GM23338 (cell line): Measurements from ENCODE around the gene PCSK6. TPM values are rescaled to one million over a fixed set of nuclear protein-coding genes. Genes with fewer than 3 reads are reported as not detected.

Experiments used
- ATAC-seq: fragments of 200-7000 bp; cut with Tn5 transposase; 3 replicates; pipeline ENCODE4 v1.9.1; 2020
- DNase-seq: peaks from one replicate; pipeline ENCODE4 v3.0.0-alpha.2; 2015; ENCODE audit warnings: low spot score
- H2AFZ ChIP-seq: fragments of 200-600 bp; sonication (generic); 2 replicates; pipeline ENCODE4 v1.8.0; 2016; ENCODE audit warnings: antibody characterized with exemption, mild to moderate bottlenecking, moderate library complexity
- H3F3A ChIP-seq: fragments of 200-600 bp; sonication (generic); replicated peaks from 2 replicates; pipeline ENCODE4 v1.8.0; 2017; ENCODE audit warnings: antibody characterized with exemption, mixed run types, low read depth
- H3K27ac ChIP-seq: fragments of 200-600 bp; sonication (generic); 2 replicates; pipeline ENCODE4 v1.6.1; 2016; ENCODE audit warnings: low read depth
- H3K27me3 ChIP-seq: fragments of 200-600 bp; sonication (generic); 2 replicates; pipeline ENCODE4 v1.8.0; 2016; ENCODE audit warnings: mild to moderate bottlenecking, mixed run types, moderate library complexity; ENCODE audit not compliant: insufficient read depth
- H3K36me3 ChIP-seq: fragments of 200-600 bp; sonication (generic); 2 replicates; pipeline ENCODE4 v1.8.0; 2016; ENCODE audit warnings: mild to moderate bottlenecking; ENCODE audit not compliant: insufficient read depth
- H3K4me1 ChIP-seq: fragments of 200-600 bp; sonication (generic); 2 replicates; pipeline ENCODE4 v1.8.0; 2016; ENCODE audit warnings: mild to moderate bottlenecking, moderate library complexity; ENCODE audit not compliant: insufficient read depth
- H3K4me2 ChIP-seq: fragments of 200-600 bp; sonication (generic); 2 replicates; pipeline ENCODE4 v1.7.1; 2017; ENCODE audit warnings: mixed run types
- H3K4me3 ChIP-seq: fragments of 200-600 bp; sonication (generic); 2 replicates; pipeline ENCODE4 v1.6.1; 2016; ENCODE audit warnings: mixed run types
- H3K79me2 ChIP-seq: fragments of 200-600 bp; sonication (generic); replicated peaks from 2 replicates; pipeline ENCODE4 v1.8.0; 2017; ENCODE audit warnings: mild to moderate bottlenecking; ENCODE audit not compliant: insufficient read depth
- H3K9me2 ChIP-seq: fragments of 200-600 bp; sonication (generic); 2 replicates; pipeline ENCODE4 v1.8.0; 2017; ENCODE audit not compliant: insufficient read depth
- H4K20me1 ChIP-seq: fragments of 200-600 bp; sonication (generic); replicated peaks from 2 replicates; pipeline ENCODE4 v1.8.0; 2017; ENCODE audit warnings: mild to moderate bottlenecking; ENCODE audit not compliant: insufficient read depth
- H3K27ac Mint-ChIP-seq: 2 replicates; pipeline ENCODE4 v1.8.0; 2020; ENCODE audit warnings: inconsistent platforms, mild to moderate bottlenecking, moderate library complexity, mixed read lengths
- H3K27me3 Mint-ChIP-seq: 3 replicates; pipeline ENCODE4 v1.8.0; 2022; ENCODE audit warnings: low read depth, mild to moderate bottlenecking, moderate library complexity, mixed read lengths, inconsistent platforms; ENCODE audit not compliant: insufficient read depth, poor library complexity
- H3K36me3 Mint-ChIP-seq: 3 replicates; pipeline ENCODE4 v1.8.0; 2021; ENCODE audit warnings: low read depth, mild to moderate bottlenecking, inconsistent platforms, moderate library complexity, mixed read lengths
- H3K4me1 Mint-ChIP-seq: 3 replicates; pipeline ENCODE4 v1.8.0; 2020; ENCODE audit warnings: mild to moderate bottlenecking, inconsistent platforms, mixed read lengths
- H3K4me3 Mint-ChIP-seq: 3 replicates; pipeline ENCODE4 v1.8.0; 2021; ENCODE audit warnings: moderate library complexity, mild to moderate bottlenecking, inconsistent platforms, mixed read lengths
- H3K9me3 Mint-ChIP-seq: 3 replicates; pipeline ENCODE4 v1.8.0; 2020; ENCODE audit warnings: moderate library complexity, mild to moderate bottlenecking, inconsistent platforms, mixed read lengths
- CREB1 ChIP-seq: fragments of 250-450 bp; sonication (Bioruptor Pico); IDR thresholded peaks from 2 replicates; pipeline ENCODE4 v1.5.0; 2020; ENCODE audit warnings: low read depth, mild to moderate bottlenecking, moderate library complexity
- EZH2 ChIP-seq: fragments of 200-600 bp; sonication (generic); IDR thresholded peaks from one replicate; pipeline ENCODE4 v1.8.0; 2017; ENCODE audit warnings: antibody characterized with exemption, mild to moderate bottlenecking, low read depth; ENCODE audit not compliant: unreplicated experiment
- EZH2phosphoT487 ChIP-seq: fragments of 200-600 bp; sonication (generic); IDR thresholded peaks from one replicate; pipeline ENCODE4 v1.8.1; 2018; ENCODE audit warnings: antibody characterized with exemption; ENCODE audit not compliant: unreplicated experiment
- JUNB ChIP-seq: IDR thresholded peaks from one replicate; pipeline ENCODE4 v1.6.1; 2016; ENCODE audit warnings: antibody characterized with exemption; ENCODE audit not compliant: unreplicated experiment
- NANOG ChIP-seq: IDR thresholded peaks from 2 replicates; pipeline ENCODE4 v1.6.1; 2016; ENCODE audit warnings: antibody characterized with exemption, borderline replicate concordance
- POLR2AphosphoS5 ChIP-seq: IDR thresholded peaks from 2 replicates; pipeline ENCODE4 v1.6.1; 2016; ENCODE audit warnings: antibody characterized with exemption, low read depth
- STAT1 ChIP-seq: IDR thresholded peaks from one replicate; pipeline ENCODE4 v1.6.1; 2016; ENCODE audit warnings: antibody characterized with exemption; ENCODE audit not compliant: unreplicated experiment
- ZNF114 ChIP-seq: fragments of 250-450 bp; sonication (Bioruptor Pico); IDR thresholded peaks from 2 replicates; pipeline ENCODE4 v1.5.0; 2020; ENCODE audit warnings: mild to moderate bottlenecking, moderate library complexity
- ZNF331 ChIP-seq: fragments of 250-450 bp; sonication (Bioruptor Pico); IDR thresholded peaks from 2 replicates; pipeline ENCODE4 v1.5.0; 2020; ENCODE audit warnings: low read depth, mild to moderate bottlenecking, moderate library complexity
- polyA plus RNA-seq: library from polyadenylated mRNA; unstranded; fragments of >200 nt; fragmentation: Nextera tagmentation; extraction: Ambion mirVana; gene quantifications from 2 replicates; pipeline ENCODE4 v1.2.1, GENCODE V29; 2016
- total RNA-seq: library from RNA; depleted of rRNA; stranded (reverse); fragments of >200 nt; shearing (Covaris generic); gene quantifications from 2 replicates; pipeline ENCODE4 v1.2.3, GENCODE V29; 2014
- TF ChIP-seq, protein P1 (sequence below): fragments of 250-450 bp; sonication (Bioruptor Pico); IDR thresholded peaks from 2 replicates; pipeline ENCODE4 v1.5.0; 2020; ENCODE audit warnings: mild to moderate bottlenecking, moderate library complexity
- TF ChIP-seq, protein P2 (sequence below): IDR thresholded peaks from one replicate; pipeline ENCODE4 v1.6.1; 2018; ENCODE audit warnings: antibody characterized with exemption; ENCODE audit not compliant: unreplicated experiment
- TF ChIP-seq, protein P3 (sequence below): IDR thresholded peaks from 2 replicates; pipeline ENCODE4 v1.6.1; 2016; ENCODE audit warnings: antibody characterized with exemption
- TF ChIP-seq, protein P4 (sequence below), 2 experiments: fragments of 200-600 bp in 1 of 2; sonication (generic) in 1 of 2; conservative IDR thresholded peaks; 2 replicates each; pipeline versions ENCODE4 v1.5.1 to v1.6.1; 2016 to 2017; ENCODE audit warnings: antibody characterized with exemption in 2 of 2, low read depth in 2 of 2, mild to moderate bottlenecking in 2 of 2, moderate library complexity in 1 of 2

Gene PCSK6
- total and polyA plus RNA-seq, 2 experiments from 2014 or later, result 1.7 to 6.7 TPM

DNA sequence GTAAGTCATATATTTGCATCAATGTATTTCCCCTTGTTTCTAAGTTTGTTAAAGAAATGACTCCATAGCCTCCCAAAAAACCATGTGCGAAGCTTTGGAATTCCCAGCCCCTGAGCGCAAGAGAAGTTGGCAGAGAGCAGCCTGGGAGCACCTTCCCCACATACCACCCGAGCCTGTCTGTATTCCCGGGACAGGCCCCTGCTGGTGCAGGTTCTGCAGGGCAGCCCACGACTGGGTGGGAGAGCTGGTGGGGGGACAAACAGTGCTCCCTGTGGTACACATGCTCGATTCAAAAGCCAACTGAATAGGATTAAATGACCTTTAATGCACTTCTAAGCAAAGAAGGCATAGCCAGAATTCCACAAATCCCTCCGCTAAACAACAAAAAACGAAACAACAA, 119.8 kb downstream of the PCSK6 start:
- TF ChIP-seq, protein P1, sequence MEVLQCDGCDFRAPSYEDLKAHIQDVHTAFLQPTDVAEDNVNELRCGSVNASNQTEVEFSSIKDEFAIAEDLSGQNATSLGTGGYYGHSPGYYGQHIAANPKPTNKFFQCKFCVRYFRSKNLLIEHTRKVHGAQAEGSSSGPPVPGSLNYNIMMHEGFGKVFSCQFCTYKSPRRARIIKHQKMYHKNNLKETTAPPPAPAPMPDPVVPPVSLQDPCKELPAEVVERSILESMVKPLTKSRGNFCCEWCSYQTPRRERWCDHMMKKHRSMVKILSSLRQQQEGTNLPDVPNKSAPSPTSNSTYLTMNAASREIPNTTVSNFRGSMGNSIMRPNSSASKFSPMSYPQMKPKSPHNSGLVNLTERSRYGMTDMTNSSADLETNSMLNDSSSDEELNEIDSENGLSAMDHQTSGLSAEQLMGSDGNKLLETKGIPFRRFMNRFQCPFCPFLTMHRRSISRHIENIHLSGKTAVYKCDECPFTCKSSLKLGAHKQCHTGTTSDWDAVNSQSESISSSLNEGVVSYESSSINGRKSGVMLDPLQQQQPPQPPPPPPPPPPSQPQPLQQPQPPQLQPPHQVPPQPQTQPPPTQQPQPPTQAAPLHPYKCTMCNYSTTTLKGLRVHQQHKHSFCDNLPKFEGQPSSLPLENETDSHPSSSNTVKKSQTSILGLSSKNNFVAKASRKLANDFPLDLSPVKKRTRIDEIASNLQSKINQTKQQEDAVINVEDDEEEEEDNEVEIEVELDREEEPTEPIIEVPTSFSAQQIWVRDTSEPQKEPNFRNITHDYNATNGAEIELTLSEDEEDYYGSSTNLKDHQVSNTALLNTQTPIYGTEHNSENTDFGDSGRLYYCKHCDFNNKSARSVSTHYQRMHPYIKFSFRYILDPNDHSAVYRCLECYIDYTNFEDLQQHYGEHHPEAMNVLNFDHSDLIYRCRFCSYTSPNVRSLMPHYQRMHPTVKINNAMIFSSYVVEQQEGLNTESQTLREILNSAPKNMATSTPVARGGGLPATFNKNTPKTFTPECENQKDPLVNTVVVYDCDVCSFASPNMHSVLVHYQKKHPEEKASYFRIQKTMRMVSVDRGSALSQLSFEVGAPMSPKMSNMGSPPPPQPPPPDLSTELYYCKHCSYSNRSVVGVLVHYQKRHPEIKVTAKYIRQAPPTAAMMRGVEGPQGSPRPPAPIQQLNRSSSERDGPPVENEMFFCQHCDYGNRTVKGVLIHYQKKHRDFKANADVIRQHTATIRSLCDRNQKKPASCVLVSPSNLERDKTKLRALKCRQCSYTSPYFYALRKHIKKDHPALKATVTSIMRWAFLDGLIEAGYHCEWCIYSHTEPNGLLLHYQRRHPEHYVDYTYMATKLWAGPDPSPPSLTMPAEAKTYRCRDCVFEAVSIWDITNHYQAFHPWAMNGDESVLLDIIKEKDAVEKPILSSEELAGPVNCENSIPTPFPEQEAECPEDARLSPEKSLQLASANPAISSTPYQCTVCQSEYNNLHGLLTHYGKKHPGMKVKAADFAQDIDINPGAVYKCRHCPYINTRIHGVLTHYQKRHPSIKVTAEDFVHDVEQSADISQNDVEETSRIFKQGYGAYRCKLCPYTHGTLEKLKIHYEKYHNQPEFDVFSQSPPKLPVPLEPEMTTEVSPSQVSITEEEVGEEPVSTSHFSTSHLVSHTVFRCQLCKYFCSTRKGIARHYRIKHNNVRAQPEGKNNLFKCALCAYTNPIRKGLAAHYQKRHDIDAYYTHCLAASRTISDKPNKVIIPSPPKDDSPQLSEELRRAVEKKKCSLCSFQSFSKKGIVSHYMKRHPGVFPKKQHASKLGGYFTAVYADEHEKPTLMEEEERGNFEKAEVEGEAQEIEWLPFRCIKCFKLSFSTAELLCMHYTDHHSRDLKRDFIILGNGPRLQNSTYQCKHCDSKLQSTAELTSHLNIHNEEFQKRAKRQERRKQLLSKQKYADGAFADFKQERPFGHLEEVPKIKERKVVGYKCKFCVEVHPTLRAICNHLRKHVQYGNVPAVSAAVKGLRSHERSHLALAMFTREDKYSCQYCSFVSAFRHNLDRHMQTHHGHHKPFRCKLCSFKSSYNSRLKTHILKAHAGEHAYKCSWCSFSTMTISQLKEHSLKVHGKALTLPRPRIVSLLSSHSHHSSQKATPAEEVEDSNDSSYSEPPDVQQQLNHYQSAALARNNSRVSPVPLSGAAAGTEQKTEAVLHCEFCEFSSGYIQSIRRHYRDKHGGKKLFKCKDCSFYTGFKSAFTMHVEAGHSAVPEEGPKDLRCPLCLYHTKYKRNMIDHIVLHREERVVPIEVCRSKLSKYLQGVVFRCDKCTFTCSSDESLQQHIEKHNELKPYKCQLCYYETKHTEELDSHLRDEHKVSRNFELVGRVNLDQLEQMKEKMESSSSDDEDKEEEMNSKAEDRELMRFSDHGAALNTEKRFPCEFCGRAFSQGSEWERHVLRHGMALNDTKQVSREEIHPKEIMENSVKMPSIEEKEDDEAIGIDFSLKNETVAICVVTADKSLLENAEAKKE (CRISPR knock-in tag), result no peak
- TF ChIP-seq ZNF331 (CRISPR knock-in tag) (no peak), JUNB (no peak), STAT1 (no peak), EZH2 (no peak), POLR2AphosphoS5 (no peak), CREB1 (CRISPR knock-in tag) (no peak), EZH2phosphoT487 (no peak), NANOG (no peak), ZNF114 (CRISPR knock-in tag) (no peak)
- TF ChIP-seq, protein P2, sequence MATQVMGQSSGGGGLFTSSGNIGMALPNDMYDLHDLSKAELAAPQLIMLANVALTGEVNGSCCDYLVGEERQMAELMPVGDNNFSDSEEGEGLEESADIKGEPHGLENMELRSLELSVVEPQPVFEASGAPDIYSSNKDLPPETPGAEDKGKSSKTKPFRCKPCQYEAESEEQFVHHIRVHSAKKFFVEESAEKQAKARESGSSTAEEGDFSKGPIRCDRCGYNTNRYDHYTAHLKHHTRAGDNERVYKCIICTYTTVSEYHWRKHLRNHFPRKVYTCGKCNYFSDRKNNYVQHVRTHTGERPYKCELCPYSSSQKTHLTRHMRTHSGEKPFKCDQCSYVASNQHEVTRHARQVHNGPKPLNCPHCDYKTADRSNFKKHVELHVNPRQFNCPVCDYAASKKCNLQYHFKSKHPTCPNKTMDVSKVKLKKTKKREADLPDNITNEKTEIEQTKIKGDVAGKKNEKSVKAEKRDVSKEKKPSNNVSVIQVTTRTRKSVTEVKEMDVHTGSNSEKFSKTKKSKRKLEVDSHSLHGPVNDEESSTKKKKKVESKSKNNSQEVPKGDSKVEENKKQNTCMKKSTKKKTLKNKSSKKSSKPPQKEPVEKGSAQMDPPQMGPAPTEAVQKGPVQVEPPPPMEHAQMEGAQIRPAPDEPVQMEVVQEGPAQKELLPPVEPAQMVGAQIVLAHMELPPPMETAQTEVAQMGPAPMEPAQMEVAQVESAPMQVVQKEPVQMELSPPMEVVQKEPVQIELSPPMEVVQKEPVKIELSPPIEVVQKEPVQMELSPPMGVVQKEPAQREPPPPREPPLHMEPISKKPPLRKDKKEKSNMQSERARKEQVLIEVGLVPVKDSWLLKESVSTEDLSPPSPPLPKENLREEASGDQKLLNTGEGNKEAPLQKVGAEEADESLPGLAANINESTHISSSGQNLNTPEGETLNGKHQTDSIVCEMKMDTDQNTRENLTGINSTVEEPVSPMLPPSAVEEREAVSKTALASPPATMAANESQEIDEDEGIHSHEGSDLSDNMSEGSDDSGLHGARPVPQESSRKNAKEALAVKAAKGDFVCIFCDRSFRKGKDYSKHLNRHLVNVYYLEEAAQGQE, result no peak
- TF ChIP-seq, protein P3, sequence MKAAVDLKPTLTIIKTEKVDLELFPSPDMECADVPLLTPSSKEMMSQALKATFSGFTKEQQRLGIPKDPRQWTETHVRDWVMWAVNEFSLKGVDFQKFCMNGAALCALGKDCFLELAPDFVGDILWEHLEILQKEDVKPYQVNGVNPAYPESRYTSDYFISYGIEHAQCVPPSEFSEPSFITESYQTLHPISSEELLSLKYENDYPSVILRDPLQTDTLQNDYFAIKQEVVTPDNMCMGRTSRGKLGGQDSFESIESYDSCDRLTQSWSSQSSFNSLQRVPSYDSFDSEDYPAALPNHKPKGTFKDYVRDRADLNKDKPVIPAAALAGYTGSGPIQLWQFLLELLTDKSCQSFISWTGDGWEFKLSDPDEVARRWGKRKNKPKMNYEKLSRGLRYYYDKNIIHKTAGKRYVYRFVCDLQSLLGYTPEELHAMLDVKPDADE, result no peak
- TF ChIP-seq, protein P4, sequence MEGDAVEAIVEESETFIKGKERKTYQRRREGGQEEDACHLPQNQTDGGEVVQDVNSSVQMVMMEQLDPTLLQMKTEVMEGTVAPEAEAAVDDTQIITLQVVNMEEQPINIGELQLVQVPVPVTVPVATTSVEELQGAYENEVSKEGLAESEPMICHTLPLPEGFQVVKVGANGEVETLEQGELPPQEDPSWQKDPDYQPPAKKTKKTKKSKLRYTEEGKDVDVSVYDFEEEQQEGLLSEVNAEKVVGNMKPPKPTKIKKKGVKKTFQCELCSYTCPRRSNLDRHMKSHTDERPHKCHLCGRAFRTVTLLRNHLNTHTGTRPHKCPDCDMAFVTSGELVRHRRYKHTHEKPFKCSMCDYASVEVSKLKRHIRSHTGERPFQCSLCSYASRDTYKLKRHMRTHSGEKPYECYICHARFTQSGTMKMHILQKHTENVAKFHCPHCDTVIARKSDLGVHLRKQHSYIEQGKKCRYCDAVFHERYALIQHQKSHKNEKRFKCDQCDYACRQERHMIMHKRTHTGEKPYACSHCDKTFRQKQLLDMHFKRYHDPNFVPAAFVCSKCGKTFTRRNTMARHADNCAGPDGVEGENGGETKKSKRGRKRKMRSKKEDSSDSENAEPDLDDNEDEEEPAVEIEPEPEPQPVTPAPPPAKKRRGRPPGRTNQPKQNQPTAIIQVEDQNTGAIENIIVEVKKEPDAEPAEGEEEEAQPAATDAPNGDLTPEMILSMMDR (conservative IDR thresholded peaks at IDR 0.05; ENCODE audit: low read depth in 2 of 2), result no peak
- H3F3A ChIP-seq, result no peaks in the 10 kb centered on the region
- no peak overlapping the region for H2AFZ ChIP-seq
- H3K79me2 ChIP-seq, result no peaks in the 10 kb centered on the region
- H3K4me3 ChIP-seq, result no peak overlapping the region
- Mint-ChIP-seq H3K4me3 (no peak overlapping the region), H3K4me1 (peaks cover 20% of the 10 kb centered on the region), H3K27ac (no peak overlapping the region), H3K9me3 (peaks cover 2% of the 10 kb centered on the region; the same call in 2 of the 3 replicates), H3K36me3 (peaks cover 3% of the 10 kb centered on the region; the same call in 2 of the 3 replicates), H3K27me3 (no peaks in the 10 kb centered on the region)
- DNase-seq (no peak), ATAC-seq (no peak)
- H3K27ac ChIP-seq, result no peak overlapping the region
- no peaks in the 10 kb centered on the region for H3K9me2 ChIP-seq
- H3K36me3 ChIP-seq, result no peaks in the 10 kb centered on the region
- H3K4me2 ChIP-seq, result no peak overlapping the region
- no peaks in the 10 kb centered on the region for H3K27me3 ChIP-seq
- peaks cover 13% of the 10 kb centered on the region for H3K4me1 ChIP-seq
- no peaks in the 10 kb centered on the region for H4K20me1 ChIP-seq
